GM12874 (cell line): ENCODE measurements around the gene CHRM3.

Source experiments
- CTCF ChIP-seq: IDR thresholded peaks from 2 replicates; pipeline ENCODE4 v1.5.1; 2011; ENCODE audit warnings: low read depth, mild to moderate bottlenecking, control low read depth, low read length, moderate library complexity; ENCODE audit not compliant: insufficient read depth

CHRM3 gene

DNA sequence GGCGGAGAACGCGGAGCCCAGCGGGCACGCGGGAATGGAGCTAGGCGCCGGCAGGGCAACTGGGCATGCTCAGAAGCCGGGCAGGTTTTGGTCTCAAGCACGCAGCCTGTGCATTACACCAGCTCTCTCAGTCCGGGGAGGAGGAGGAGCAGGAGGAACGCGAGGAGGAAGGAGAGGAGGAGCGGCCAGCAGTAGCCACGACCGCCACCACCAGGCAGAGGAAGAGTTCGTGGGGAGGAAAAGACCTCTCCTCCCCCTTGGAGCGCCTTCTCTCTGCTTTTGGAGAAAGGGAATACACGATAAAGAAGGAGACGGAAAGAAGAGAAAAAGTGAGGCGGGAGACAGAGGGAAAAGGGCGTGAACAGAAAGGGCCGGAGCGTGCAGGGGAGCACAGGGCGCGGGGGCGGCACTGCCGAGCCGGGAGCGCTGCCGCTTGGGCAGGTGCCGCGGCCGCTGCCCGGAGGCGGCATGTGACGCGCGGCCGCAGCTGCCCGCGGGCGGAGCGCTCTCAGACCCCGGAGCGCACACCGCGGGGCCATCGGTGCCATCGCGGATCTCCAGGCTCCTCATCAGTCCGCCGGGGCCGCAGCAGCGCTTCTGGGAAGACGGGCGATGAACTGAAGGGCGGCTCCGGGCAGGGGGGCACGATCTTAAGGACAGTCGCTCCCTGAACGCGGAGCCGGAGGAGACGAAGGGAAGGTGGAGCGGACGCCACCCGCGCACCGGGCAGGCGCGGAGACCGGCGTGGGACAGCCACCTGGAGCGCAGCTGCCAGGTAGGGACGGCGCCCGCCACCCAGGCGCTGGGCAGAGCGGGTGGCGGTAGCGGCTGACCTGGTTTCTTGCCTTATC is at the start of gene CHRM3:
Gene CHRM3 (plus strand): TSS at position 116 of the 851 bp plus-strand sequence. CDS start 520,884 bp downstream, outside the sequence.
- TF ChIP-seq CTCF: no peak

DNA sequence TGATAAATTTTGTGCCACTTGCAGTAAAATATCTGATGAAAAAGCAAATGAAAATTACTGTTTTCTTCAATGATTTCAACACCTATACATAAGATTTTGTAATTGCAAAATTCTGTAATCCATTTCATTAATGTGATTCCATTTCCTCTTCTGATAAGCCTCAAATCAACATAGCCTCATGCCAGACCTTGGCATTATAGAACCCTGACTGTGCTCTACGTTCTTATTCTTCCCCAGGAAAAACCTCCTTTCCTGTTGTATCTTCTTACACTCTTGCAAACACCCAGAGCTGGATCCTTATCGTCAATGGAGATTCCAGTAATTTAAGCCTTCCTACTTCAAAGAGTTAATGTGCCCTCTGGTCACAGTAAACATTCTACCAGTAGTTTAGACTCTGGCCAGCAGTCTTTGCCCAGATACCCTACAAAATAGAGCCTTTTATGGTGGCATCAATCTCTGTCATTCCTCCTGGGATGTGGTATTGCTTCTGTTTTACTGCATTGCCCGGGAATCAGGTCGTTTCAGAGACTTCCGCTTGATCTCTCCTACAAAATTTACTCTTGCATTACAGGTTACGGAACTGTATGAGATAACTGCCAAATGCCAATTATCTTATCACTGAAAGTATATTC is 48.5 kb upstream of the CHRM3 start:
- TF ChIP-seq CTCF: no peak

- TF ChIP-seq CTCF: no peak
Measured at GRCh38 chr1:239347776-239348175, 38.6 kb upstream of the CHRM3 start.

DNA sequence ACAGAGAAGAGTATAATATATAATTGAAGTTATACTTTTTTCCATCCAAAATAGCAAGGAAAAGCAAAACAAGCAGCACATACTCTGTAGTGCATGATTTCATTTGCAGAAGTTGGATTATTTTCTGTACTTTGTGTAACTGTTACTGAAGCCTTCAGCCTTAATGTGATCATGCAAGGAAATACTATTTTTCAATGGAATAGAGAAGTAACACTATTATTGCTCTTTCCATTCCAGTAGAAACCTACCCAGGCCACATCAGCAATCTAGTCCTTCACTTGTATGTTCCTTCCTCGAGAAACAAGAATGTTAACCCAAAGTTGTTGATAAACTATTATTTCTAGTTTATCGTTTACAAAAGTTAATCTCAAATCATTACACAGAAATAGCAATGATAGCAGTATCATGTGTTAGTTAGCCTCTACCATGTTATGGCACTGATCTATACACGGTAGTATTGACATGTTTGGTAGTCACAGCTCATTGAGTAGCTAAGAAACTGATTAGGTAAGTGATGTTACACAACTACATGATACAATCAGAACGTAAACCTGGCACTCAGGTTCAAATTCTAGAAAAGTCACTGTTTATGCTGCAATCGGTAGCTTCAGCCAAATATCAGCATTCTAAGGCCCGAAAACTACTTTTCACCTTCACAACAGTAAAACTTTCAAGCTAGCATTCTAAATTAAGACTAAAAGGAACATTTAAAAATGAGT is 37.6 kb upstream of the CHRM3 start:
- no peak for TF ChIP-seq CTCF

DNA sequence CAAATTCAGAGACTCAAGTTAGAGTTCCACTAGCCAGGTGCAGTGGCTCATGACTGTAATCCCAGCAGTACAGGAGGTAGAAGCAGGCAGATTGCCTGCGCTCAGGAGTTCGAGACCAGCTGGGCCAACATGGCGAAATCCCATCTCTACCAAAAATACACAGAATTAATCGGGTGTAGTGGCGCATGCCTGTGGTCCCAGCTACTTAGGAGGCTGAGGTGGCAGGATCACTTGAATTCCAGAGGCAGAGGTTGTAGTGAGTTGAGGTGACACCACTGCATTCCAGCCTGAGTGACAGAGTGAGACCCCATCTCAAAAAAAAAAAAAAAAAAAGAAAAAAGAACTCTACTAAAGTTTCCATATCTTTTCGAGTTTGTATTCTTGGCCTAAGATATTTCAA is 36.7 kb upstream of the CHRM3 start:
- TF ChIP-seq CTCF: no peak

GRCh38 chr1:239353536-239353935 is 32.8 kb upstream of the CHRM3 start:
- TF ChIP-seq CTCF: no peak

GRCh38 chr1:239354231-239354630 is 32.1 kb upstream of the CHRM3 start:
- no peak for TF ChIP-seq CTCF
